ENCODE data around the gene PITHD1. TPM values are rescaled to one million over a fixed set of nuclear protein-coding genes. Genes with fewer than 3 reads are reported as not detected.

Gene PITHD1
- total and polyA plus RNA-seq, 2 donors (not counting 3 experiments of a cell fraction or from before 2014, with no cell fraction given), result 35.8 to 43.1 TPM

DNA sequence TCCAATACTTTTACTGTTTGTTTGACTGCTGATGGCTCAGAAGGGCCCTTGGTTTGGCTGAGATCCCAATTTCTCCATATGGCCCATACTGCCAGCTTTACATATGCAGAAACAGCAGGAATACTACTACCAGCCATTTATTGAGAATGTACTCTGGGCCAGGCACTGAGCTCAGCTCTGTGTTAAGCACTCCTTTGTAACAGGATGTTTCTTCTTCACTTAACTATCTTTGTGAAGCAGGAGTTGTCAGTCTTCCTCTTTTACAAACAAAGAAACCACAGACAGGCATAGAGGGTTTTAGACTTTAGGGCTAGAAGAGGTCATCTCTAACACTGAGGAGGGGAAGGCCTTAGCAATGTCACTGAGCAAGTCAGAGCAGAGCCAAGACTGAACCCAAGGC is 38.7 kb downstream of the PITHD1 start:
- BruUV-seq (replicated peaks), result no TSS peak
- TF ChIP-seq MYC (IDR thresholded peaks at IDR 0.05; ENCODE audit: low read depth, low read length) (no peak), FOS (IDR thresholded peaks at IDR 0.05; ENCODE audit: borderline replicate concordance, insufficient read depth, low read length) (no peak), EZH2 (IDR thresholded peaks at IDR 0.05; ENCODE audit: borderline replicate concordance, low read depth, low read length, severe bottlenecking) (no peak), GATA2 (IDR thresholded peaks at IDR 0.05; ENCODE audit: insufficient read depth, insufficient read length, low read depth, low read length) (no peak), JUN (IDR thresholded peaks at IDR 0.05; ENCODE audit: borderline replicate concordance, insufficient read depth, insufficient read length, low read depth) (no peak), POLR2A (IDR thresholded peaks at IDR 0.05; ENCODE audit: low read depth, low read length) (no peak), POLR2AphosphoS5 (IDR thresholded peaks at IDR 0.05; ENCODE audit: insufficient read depth, low read depth, low read length) (no peak)
- TF ChIP-seq, protein P1, sequence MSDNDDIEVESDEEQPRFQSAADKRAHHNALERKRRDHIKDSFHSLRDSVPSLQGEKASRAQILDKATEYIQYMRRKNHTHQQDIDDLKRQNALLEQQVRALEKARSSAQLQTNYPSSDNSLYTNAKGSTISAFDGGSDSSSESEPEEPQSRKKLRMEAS (IDR thresholded peaks at IDR 0.05; ENCODE audit: insufficient read depth, insufficient read length), result no peak
- TF ChIP-seq, protein P2, sequence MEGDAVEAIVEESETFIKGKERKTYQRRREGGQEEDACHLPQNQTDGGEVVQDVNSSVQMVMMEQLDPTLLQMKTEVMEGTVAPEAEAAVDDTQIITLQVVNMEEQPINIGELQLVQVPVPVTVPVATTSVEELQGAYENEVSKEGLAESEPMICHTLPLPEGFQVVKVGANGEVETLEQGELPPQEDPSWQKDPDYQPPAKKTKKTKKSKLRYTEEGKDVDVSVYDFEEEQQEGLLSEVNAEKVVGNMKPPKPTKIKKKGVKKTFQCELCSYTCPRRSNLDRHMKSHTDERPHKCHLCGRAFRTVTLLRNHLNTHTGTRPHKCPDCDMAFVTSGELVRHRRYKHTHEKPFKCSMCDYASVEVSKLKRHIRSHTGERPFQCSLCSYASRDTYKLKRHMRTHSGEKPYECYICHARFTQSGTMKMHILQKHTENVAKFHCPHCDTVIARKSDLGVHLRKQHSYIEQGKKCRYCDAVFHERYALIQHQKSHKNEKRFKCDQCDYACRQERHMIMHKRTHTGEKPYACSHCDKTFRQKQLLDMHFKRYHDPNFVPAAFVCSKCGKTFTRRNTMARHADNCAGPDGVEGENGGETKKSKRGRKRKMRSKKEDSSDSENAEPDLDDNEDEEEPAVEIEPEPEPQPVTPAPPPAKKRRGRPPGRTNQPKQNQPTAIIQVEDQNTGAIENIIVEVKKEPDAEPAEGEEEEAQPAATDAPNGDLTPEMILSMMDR (IDR thresholded peaks at IDR 0.05; ENCODE audit: extremely low read depth in 1 of 2, insufficient read depth in 1 of 2, low read depth in 1 of 2, low read length in 2 of 2), result no peak
- Histone ChIP-seq H3K9me1 (replicated peaks; ENCODE audit: control insufficient read depth, extremely low read depth, insufficient read depth, low read length) (no peaks in the 10 kb centered on the region), H3K4me3 (replicated peaks in 1 of 3; ENCODE audit: insufficient read depth in 1 of 3, low read depth in 1 of 3, low read length in 3 of 3) (no peak overlapping the region), H3K36me3 (ENCODE audit: control insufficient read depth in 2 of 2, extremely low read depth in 1 of 2, insufficient read depth in 2 of 2, low read length in 2 of 2) (peaks cover 0 to 19% of the 10 kb centered on the region in 2 experiments), H3K9me3 (replicated peaks; ENCODE audit: control insufficient read depth, insufficient read depth, low read length) (no peaks in the 10 kb centered on the region), H3K9ac (replicated peaks; ENCODE audit: extremely low read depth, insufficient read depth, low read length) (no peak overlapping the region), H4K20me1 (replicated peaks; ENCODE audit: control insufficient read depth, extremely low read depth, insufficient read depth, low read length) (no peaks in the 10 kb centered on the region), H3K27me3 (ENCODE audit: control insufficient read depth in 2 of 2, insufficient read depth in 2 of 2, low read length in 2 of 2) (no peaks in the 10 kb centered on the region), H3K4me2 (ENCODE audit: insufficient read depth, low read length) (no peak overlapping the region), H2AFZ (ENCODE audit: low read depth, low read length) (no peak overlapping the region), H3K27ac (ENCODE audit: insufficient read depth, low read depth, low read length) (no peak overlapping the region), H3K79me2 (ENCODE audit: control insufficient read depth, insufficient read depth, low read length) (no peaks in the 10 kb centered on the region), H3K4me1 (ENCODE audit: control insufficient read depth, extremely low read depth, insufficient read depth, low read length) (no peaks in the 10 kb centered on the region)
- no peak for DNase-seq (ENCODE audit: low read depth, low spot score)
- intact Hi-C loops (cut with micrococcal nuclease), result no loop called here
- ChIA-PET CTCF (interaction anchor here (0.6 to 2.2 kb wide), 3 partner anchors 22 to 211 kb away, joined by 3 to 5 read pairs (median 3); no protein-coding TSS in a partner anchor), POLR2A (interaction anchor here (1.7 kb wide), 1 partner anchor 8 kb away, joined by 5 read pairs; the partner anchor contains the start of gene HMGCL)
- dilution Hi-C loops (cut with MboI; ENCODE audit: extremely low pct_ligation_motif_present, low sequenced_read_pairs), result no loop called here
- FAIRE-seq, result no peak
